Stimulated activated CD4-positive, alpha-beta T cell treated with anti-CD3 and anti-CD28 coated beads, Interleukin-1b, Interleukin-23, amount 100 ng/mL, for 24 hours (primary cell): ENCODE results near the gene DENND1B.

ENCODE experiments used
- DNase-seq, 4 experiments: peaks; one replicate each; pipeline ENCODE4 v3.0.0-alpha.2; 2020; ENCODE audit warnings: low read depth in 4 of 4, low spot score in 1 of 4

The DENND1B gene

GRCh38 chr1:197469620-197470210 is 305.6 kb downstream of the DENND1B start:
- DNase-seq, result no peak

GRCh38 chr1:197468543-197469175 is 306.6 kb downstream of the DENND1B start:
- DNase-seq, result no peak

- DNase-seq, result no peak
These were observed 307.4 kb downstream of the DENND1B start for GRCh38 chr1:197467881-197468280.

- no peak for DNase-seq
These were observed 308.5 kb downstream of the DENND1B start for GRCh38 chr1:197466813-197467212.

GRCh38 chr1:197465528-197466327 is 309.6 kb downstream of the DENND1B start:
- no peak for DNase-seq

- DNase-seq, result no peak
These were observed 311.2 kb downstream of the DENND1B start for GRCh38 chr1:197464044-197464443.

- DNase-seq, result no peak
These were observed 312.1 kb downstream of the DENND1B start for GRCh38 chr1:197463142-197463541.

GRCh38 chr1:197462539-197462938 is 312.7 kb downstream of the DENND1B start:
- DNase-seq, result no peak
